ENCODE data around the gene PHF21A. TPM values are rescaled to one million over a fixed set of nuclear protein-coding genes. Genes with fewer than 3 reads are reported as not detected.
A peak's percentile ranks its signal among the peaks of the same experiment; 100 is the strongest.

PHF21A gene
- total and polyA plus RNA-seq, 4 donors = 32.1 to 52.2 (median 41.5) TPM

GRCh38 chr11:45924036-45924915 lies 197.0 kb downstream of the PHF21A start:
- no peak for DNase-seq (ENCODE audit: low read depth in 4 of 6, low spot score in 6 of 6)
- no peaks in the 10 kb centered on the region for H3K9me3 ChIP-seq (ENCODE audit: control insufficient read depth, insufficient read depth, low read length)
- H3K4me1 ChIP-seq (ENCODE audit: control insufficient read depth, insufficient read depth, low read length) = peaks cover 26% of the 10 kb centered on the region
- no peak overlapping the region for H3K27ac ChIP-seq (ENCODE audit: low read depth, low read length)
- no peak overlapping the region for H3K4me3 ChIP-seq (ENCODE audit: low read depth, low read length)
- H3K27me3 ChIP-seq (ENCODE audit: control insufficient read depth, insufficient read depth, low read length) = peaks cover 32% of the 10 kb centered on the region
- WGBS (ENCODE audit: insufficient coverage) = 82% methylated on average over 18 of the region's 22 CpGs
- peaks cover 20% of the 10 kb centered on the region for H3K36me3 ChIP-seq (ENCODE audit: control insufficient read depth, insufficient read depth, low read length)

- no peak within 1 kb of the TSS for H3K4me3 ChIP-seq (ENCODE audit: low read depth, low read length)
- no peak for DNase-seq (ENCODE audit: low read depth in 4 of 6, low spot score in 6 of 6)
- no peaks in the 10 kb centered on the region for H3K9me3 ChIP-seq (ENCODE audit: control insufficient read depth, insufficient read depth, low read length)
- peaks cover 32% of the 10 kb centered on the region for H3K27me3 ChIP-seq (ENCODE audit: control insufficient read depth, insufficient read depth, low read length)
- WGBS (ENCODE audit: insufficient coverage) = under 1% methylated on average over 73 of the region's 73 CpGs
- H3K36me3 ChIP-seq (ENCODE audit: control insufficient read depth, insufficient read depth, low read length) = peaks cover 10% of the 10 kb centered on the region
- peaks cover 35% of the 10 kb centered on the region for H3K4me1 ChIP-seq (ENCODE audit: control insufficient read depth, insufficient read depth, low read length)
- no peak within 1 kb of the TSS for H3K27ac ChIP-seq (ENCODE audit: low read depth, low read length)
These were observed 198.7 kb downstream of the PHF21A start, which contains the start of gene LARGE2 for GRCh38 chr11:45922425-45923082. Gene LARGE2, plus strand, starts transcription at chr11:45922656. Its CDS starts 227 bp downstream, at chr11:45922883.

DNA sequence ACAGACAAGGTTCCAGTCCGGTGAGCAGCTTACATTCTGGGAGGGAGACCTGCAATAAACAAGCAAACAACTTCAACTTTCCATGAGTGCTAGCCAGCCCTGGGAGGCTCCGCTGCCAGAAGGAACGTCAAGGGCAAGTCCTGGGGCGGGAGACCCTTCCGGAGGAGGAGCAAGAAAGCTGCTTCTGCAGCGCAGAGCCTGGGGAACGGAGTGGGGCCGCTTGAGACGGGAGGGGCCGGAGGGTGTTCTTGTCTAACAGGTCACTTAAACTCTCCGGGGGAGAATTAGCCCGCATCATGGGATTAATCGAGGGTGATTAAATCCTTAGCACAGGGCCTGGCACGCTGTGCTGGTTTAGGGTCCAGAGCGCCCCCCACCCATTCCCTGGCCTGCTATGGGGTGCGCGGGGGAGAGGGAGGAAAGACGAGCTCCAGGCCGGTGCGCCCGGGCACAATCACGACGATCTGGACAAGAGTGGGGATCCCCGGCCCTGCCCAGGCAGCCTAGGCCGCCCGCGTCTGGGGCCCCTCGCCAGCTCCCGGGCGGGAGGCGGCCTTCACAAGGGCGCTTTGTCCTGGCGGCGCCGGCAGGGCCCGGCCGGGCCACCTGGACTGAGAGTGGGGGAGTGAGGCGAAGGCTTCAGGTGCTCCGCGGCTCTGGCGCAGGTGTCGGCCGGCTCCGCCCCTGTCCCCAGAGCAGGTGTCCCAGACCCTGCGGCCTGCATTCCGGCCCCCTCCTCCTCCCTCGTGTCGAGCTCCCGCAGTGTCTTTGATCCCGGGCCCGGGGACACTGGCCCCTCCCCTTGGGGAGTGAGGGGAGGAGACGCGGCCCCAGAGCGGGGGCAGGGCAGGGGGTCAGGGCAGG lies 199.5 kb downstream of the PHF21A start:
- no peak for DNase-seq (ENCODE audit: low read depth in 4 of 6, low spot score in 6 of 6)
- WGBS (ENCODE audit: insufficient coverage) = 9% methylated on average over 51 of the region's 54 CpGs
- H3K27me3 ChIP-seq (ENCODE audit: control insufficient read depth, insufficient read depth, low read length) = peaks cover 32% of the 10 kb centered on the region
- no peaks in the 10 kb centered on the region for H3K9me3 ChIP-seq (ENCODE audit: control insufficient read depth, insufficient read depth, low read length)
- H3K27ac ChIP-seq (ENCODE audit: low read depth, low read length) = no peak overlapping the region
- H3K36me3 ChIP-seq (ENCODE audit: control insufficient read depth, insufficient read depth, low read length) = peaks cover 6% of the 10 kb centered on the region
- H3K4me1 ChIP-seq (ENCODE audit: control insufficient read depth, insufficient read depth, low read length) = peaks cover 43% of the 10 kb centered on the region
- no peak overlapping the region for H3K4me3 ChIP-seq (ENCODE audit: low read depth, low read length)

GRCh38 chr11:45920531-45921477 lies 200.4 kb downstream of the PHF21A start:
- no peak for DNase-seq (ENCODE audit: low read depth in 4 of 6, low spot score in 6 of 6)
- Histone ChIP-seq H3K27me3 (ENCODE audit: control insufficient read depth, insufficient read depth, low read length) (peaks cover 32% of the 10 kb centered on the region), H3K9me3 (ENCODE audit: control insufficient read depth, insufficient read depth, low read length) (no peaks in the 10 kb centered on the region), H3K36me3 (ENCODE audit: control insufficient read depth, insufficient read depth, low read length) (peaks cover 4% of the 10 kb centered on the region), H3K27ac (ENCODE audit: low read depth, low read length) (no peak overlapping the region), H3K4me3 (ENCODE audit: low read depth, low read length) (no peak overlapping the region), H3K4me1 (ENCODE audit: control insufficient read depth, insufficient read depth, low read length) (peaks cover 49% of the 10 kb centered on the region)
- WGBS (ENCODE audit: insufficient coverage) = 85% methylated on average over 3 of the region's 6 CpGs

- Histone ChIP-seq H3K4me3 (ENCODE audit: low read depth, low read length) (no peak overlapping the region), H3K36me3 (ENCODE audit: control insufficient read depth, insufficient read depth, low read length) (peaks cover 13% of the 10 kb centered on the region), H3K4me1 (ENCODE audit: control insufficient read depth, insufficient read depth, low read length) (peaks cover 49% of the 10 kb centered on the region), H3K27ac (ENCODE audit: low read depth, low read length) (no peak overlapping the region), H3K9me3 (ENCODE audit: control insufficient read depth, insufficient read depth, low read length) (no peaks in the 10 kb centered on the region), H3K27me3 (ENCODE audit: control insufficient read depth, insufficient read depth, low read length) (peaks cover 32% of the 10 kb centered on the region)
- no peak for DNase-seq (ENCODE audit: low read depth in 4 of 6, low spot score in 6 of 6)
- WGBS (ENCODE audit: insufficient coverage) = 62% methylated on average over 10 of the region's 13 CpGs
These were observed 201.3 kb downstream of the PHF21A start for GRCh38 chr11:45919806-45920530.

- Histone ChIP-seq H3K4me3 (ENCODE audit: low read depth, low read length) (peak overlapping the region; percentile 97), H3K27me3 (ENCODE audit: control insufficient read depth, insufficient read depth, low read length) (peaks cover 25% of the 10 kb centered on the region), H3K9me3 (ENCODE audit: control insufficient read depth, insufficient read depth, low read length) (no peaks in the 10 kb centered on the region), H3K27ac (ENCODE audit: low read depth, low read length) (peak overlapping the region; percentile 89), H3K4me1 (ENCODE audit: control insufficient read depth, insufficient read depth, low read length) (peaks cover 49% of the 10 kb centered on the region), H3K36me3 (ENCODE audit: control insufficient read depth, insufficient read depth, low read length) (peaks cover 21% of the 10 kb centered on the region)
- DNase-seq (ENCODE audit: low read depth in 4 of 6, low spot score in 6 of 6) = no peak
- 62% methylated on average over 5 of the region's 7 CpGs for WGBS (ENCODE audit: insufficient coverage)
These were observed 202.1 kb downstream of the PHF21A start for GRCh38 chr11:45918962-45919675.

GRCh38 chr11:45918331-45918941 lies 202.8 kb downstream of the PHF21A start:
- WGBS (ENCODE audit: insufficient coverage) = under 1% methylated on average over 29 of the region's 38 CpGs
- Histone ChIP-seq H3K27me3 (ENCODE audit: control insufficient read depth, insufficient read depth, low read length) (peaks cover 20% of the 10 kb centered on the region), H3K27ac (ENCODE audit: low read depth, low read length) (peak overlapping the region; percentile 89), H3K4me1 (ENCODE audit: control insufficient read depth, insufficient read depth, low read length) (peaks cover 48% of the 10 kb centered on the region), H3K4me3 (ENCODE audit: low read depth, low read length) (peak overlapping the region; percentile 97), H3K9me3 (ENCODE audit: control insufficient read depth, insufficient read depth, low read length) (no peaks in the 10 kb centered on the region), H3K36me3 (ENCODE audit: control insufficient read depth, insufficient read depth, low read length) (peaks cover 28% of the 10 kb centered on the region)
- DNase-seq (ENCODE audit: low read depth in 4 of 6, low spot score in 6 of 6) = peak in 2 of 6 donors; percentile 84 to 89
